Inflammatory macrophage (primary cell): ENCODE results near the gene DLG1.

Experiments used
- DNase-seq, 2 donors: peaks; one replicate each; pipeline ENCODE4 v3.0.0-alpha.2; 2020 to 2022

The DLG1 gene

DNA sequence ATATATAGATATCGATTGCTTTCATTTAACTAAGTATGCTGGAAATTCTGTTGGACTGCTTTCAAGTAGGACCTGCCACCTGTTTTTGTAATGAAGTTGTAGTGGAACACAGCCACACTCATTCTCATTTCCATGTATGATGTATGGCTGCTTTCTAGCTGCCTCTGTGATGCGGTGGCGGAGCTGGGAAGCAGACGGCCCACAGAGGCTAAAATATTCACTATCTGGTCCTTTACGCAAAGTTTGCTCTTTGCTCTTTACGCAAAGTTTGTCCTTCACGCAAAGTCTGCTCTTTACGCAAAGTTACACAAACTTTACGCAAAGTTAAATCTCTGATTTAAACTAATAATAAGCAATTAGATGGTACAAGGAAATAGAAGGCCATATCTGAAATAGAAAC is 91.5 kb downstream of the DLG1 start:
- no peak for DNase-seq

DNA sequence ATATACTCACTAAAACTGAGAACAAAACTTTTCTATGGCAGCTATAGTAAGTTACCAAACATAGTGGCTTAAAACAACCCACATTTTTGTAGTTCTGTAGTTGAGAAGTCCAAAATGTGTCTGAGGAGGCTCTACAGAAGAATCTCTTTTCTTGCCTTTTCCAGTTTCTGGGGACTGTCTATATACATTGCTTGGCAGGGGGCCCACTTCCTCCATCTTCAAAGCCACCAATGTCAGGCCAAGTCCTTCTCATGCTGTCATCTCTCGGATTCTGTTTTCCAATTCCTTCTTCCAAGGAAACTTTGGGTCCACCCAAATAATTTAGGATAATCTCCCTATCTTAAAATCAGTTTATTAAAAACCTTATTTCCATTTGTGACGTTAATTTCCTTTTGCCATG is 92.7 kb downstream of the DLG1 start:
- DNase-seq = no peak

DNA sequence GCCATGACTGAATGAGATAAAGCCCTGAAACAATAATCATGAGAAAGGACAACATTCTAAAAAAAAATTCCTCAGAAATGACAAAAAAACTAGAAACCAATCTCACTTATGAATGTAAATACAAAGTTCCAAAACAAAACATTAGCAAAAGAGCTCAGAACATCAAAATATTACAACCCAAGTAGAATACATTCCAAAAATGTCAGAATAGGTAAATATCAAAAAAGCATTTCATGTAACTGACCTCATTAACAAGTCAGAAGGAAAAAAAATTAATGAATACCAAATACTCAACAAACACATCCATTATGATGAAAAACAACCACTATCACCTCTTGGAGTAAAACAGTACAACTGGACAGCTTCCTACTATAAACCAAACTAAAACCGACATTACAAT is 93.1 kb downstream of the DLG1 start:
- DNase-seq = no peak

DNA sequence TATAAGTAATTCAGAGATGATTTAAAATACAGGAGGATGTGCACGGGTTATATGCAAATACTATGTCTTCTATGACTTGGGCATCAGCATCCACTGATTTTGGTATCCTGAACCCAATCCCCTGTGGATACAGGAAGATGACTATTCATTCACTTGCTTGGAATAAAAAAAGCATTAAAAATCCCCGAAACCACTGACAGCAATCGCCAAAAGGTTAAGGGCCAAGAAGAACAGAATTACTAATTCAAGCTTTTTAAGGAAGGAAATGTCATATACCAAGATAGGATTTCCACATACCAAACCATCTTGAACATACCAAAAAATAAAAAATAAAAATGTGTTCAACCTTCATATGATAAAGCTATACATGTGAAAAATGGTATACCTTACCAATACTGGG is 93.7 kb downstream of the DLG1 start:
- peak; percentile 8 to 36 for DNase-seq

DNA sequence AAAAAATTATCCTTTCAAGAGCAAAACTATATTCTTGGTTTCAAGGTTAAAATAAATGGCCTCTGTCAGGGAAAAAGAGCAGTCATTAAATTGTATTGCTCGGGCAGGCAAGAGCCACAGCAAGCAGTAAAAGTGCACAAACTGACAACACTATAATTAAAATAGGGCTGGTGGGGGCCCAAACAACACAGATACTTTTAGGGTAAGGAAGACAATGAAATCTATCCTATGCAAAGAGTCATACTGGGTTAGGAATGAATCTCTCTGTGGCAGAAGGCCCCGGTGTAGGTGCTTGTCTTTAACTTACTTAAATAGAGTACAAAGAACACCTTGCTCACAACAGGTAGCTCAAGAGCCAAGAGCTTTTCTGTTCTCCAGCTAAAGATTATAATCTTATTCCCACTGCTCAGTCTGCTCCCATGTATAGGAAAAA is 94.7 kb downstream of the DLG1 start:
- DNase-seq = no peak

DNA sequence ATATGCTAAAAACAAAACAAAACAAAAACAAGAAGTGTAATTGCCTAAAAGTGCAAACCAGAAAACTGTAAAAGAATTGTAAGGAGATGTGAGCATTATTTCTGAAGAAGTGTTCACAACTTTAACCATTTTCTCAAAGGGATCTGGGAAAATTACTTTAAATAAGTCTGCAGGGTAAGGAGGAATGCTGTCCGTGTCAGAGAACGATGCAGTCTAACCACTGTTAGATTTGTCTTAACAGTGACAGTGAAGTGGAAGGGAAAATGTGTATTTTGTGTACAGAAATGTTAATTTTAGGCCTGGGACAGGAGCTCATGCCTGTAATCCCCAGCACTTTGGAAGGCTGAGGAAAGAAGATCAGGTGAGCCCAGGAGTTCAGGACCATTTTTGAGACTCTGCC is 95.7 kb downstream of the DLG1 start:
- no peak for DNase-seq

DNA sequence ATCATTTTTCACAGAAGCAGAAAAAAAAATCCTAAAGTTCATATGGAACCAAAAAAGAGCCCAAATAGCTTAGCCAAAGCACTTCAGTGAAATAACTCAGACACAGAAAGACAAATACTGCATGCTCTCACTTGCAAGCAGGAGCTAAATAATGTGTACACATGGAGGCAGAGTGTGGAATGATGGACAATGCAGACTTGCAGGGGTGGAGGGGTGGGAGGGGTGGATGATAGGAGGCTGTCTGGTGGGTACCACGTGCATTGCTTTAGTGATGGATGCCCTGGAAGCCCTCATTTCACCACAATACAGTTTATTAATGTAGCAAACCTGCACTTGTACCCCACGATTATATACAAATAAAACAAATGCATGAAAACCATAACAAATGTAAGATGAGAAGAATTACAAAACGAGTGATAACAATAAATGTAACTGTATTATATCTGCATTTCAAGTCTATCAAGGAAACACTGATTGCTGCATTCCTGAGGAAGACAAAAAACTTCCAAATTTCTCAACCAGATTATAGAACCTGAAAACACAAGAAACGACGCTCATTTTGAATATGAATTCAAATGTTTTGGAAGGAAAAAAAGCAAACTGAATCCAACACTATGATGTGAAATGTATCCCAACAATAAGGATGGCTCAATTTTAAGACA is 96.5 kb downstream of the DLG1 start:
- DNase-seq = no peak

DNA sequence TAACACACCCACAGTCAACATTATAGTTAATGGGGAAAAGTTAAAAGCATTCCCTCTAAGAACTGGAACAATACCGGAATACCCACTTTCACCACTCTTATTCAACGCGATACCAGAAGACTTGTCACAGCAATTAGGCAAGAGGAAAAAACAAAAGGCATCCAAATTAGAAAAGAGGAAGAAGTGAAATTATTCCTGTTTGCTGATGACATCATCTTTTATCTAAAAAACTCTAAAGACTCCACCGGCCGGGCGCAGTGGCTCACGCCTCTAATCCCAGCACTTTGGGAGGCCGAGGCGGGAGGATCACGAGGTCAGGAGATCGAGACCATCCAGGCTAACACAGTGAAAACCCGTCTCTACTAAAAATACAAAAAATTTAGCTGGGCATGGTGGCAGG is 97.6 kb downstream of the DLG1 start:
- peak; percentile 24 to 70 for DNase-seq

DNA sequence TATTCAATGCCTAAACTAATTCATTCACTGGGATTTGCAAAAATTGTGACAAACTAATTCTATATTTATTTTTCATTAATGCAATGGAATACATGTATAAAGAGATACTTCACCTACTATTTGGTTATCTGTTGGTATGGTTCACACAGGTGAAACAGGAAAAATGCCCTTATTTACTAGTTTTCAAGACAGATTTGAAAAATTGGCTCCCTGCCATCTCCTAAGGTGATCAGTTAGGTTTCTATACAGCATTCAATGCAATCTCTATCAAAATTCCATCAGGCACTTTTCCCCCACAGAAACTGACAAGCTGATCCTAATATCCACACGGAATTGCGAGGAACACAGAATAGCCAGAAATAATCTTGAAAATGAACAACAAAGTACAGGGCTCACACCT is 101.1 kb downstream of the DLG1 start:
- DNase-seq = no peak

DNA sequence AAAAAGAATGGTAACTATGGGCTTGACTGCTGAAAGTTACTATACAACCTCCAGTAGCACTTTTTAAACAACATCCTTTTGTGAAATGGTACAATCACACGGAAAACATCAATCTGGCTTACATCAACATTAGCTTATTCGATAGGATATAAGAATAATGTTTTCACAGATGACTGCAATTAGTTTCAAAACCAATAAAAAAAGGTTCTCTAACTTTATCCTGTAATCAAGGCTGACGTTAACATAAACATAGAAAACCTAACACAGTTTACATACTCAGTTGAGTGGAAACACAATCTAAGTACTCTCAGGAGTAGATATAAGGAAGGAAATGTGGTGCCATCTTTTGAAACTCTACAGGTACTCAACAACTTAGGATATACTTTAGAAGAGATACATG is 102.2 kb downstream of the DLG1 start:
- no peak for DNase-seq

DNA sequence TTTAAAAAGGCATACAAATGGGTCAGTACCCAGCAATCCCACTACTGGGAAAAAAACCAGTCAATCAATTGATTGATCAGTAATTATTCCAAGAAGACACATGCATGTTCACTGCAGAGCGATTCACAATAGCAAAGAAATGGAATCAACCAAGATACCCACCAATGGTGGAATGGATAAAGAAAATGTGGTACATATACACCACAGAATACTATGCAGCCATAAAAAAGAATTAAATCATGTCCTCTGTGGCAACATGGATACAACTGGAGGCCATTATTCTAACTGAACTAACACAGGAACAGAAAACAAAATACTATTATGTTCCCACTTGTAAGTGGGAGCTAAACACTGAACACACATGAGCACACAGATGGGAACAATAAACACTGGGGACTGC is 103.1 kb downstream of the DLG1 start:
- no peak for DNase-seq

DNA sequence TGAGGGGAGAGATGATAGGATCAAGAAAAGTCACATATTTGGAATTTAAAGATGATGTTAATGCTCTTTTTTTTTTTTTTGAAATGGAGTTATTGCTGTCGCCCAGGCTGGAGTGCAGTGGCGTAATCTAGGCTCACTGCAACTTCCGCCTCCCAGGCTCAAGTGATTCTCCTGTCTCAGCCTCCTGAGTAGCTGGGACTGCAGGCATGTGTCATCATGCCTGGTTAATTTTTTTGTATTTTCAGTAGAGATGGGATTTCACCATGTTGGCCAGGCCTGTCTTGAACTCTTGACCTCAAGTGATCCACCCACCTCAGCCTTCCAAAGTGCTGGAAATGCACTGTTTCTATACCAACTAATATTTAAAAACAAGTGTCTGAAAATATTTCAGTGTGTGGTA is 104.7 kb downstream of the DLG1 start:
- peak; percentile 66 to 70 for DNase-seq

DNA sequence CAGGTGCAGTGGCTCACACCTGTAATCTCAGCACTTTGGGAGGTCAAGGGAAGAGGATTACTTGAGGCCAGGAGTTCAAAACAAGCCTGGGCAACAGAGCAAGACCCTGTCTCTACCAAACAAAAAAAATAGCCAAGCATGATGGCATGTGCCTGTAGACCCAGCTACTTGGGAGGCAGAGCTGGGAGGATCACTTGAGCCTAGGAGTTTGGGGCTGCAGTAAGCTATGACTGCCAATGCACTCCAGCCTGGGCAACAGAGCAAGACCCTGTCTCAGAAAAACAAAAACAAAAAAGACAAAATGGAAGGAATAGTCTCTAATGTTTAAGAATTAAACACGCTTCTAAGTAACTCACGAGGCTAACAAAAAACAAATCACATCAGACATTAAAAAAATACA is 106.5 kb downstream of the DLG1 start:
- DNase-seq = no peak

DNA sequence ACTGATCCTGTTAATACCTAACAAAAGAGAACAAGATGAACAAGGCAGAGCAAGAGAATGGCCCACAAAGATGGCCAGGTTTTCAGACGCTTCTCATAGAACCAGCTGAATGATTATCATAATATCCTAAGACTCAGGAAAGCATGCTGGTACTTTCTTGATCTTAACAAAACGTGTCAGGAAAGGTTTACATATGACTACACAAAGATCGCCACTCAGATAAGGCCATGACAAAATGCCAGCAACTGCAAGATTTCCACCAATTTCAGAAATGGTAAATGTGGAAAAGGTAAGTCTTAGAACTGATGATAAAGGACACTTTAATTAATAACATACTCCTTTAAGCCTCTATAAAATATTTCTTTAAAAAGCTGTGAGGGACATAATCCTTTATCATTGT is 108.8 kb downstream of the DLG1 start:
- DNase-seq = no peak

DNA sequence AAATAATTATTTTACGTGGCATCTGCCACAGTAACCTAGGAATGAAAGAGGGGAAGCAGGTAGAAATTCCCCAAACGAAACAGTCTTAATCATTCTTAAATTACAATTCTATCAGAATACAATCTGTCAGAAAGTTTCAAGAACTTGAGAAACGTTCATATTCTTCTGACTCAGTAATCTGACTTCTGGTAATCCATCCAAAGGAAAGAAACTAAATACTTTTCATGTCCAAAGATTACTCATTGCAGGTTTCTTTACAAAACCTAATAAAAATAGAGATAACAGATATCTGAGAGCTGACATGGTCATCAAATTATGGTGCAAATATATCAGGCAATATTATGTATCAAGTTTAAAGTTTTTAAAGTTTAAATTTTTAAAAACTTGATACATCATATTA is 109.4 kb downstream of the DLG1 start:
- DNase-seq = no peak

DNA sequence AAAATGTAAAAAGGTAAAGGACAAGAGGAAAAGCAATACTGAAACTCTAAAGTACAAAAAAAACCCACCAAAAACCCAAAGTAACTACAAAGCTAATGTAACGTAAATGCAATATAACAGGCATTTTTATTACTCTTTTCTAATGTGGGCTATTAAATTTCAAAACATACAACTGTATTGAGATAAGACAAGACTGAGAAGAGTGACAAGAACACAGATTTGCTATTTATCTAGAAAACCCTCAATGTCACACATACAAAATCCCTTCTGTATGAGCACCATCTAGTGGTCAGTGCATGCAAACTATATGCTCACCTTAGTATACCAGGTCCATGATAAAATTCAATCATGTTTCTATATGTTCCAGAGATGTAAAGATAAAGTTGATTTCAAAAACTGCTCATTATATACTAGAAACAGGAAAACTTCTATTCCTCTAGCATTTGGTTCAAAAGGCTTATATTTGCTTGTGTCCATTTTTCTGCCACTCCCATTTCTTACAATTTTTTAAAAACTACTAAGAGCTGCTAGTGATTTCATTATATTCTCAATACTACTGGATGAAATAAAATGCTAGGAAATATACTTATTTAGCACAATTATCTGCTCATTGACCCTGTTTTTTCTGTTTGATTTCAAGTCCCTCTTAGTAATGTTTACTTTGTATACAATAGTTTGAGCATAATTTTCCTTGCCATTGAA is 111.4 kb downstream of the DLG1 start:
- DNase-seq = peak; percentile 62 to 79

DNA sequence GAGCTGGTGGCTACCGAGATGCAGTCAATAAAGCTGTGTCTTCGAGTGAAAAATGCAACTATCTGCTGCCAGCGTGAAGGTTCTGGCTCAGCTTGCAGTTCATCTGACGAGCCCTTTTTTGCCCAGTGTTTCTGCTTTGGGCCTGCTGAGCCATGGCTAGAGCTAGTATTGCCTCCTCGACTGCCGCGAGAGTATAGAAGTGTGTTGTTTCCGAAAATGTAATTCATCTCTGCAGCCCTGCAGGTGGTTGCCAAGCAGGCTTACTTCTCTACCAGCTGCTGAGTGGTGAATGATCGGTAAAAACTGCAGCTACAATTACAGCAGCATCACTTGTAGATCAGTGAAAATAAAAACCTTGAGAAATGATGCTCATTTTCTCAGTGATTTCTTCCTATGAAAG is 114.8 kb downstream of the DLG1 start:
- no peak for DNase-seq

DNA sequence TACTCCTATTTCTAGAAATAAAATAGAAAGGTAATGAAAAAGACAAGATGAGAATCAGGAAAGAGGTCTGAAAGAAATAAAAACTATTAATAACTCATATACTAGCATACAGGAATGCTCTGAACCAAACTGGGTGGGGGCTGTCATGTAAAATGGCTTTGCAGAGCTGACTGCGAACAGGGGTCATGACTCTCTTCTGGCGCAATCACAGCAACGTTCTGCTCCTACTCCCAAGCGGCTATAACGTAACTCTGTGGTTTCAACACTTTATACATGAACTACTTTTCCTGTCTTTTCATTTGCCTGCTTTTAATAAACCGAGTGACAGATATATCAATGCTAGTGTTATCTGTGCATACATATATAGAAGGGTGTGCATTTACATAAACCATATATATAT is 116.7 kb downstream of the DLG1 start:
- DNase-seq = peak; percentile 88 to 91

DNA sequence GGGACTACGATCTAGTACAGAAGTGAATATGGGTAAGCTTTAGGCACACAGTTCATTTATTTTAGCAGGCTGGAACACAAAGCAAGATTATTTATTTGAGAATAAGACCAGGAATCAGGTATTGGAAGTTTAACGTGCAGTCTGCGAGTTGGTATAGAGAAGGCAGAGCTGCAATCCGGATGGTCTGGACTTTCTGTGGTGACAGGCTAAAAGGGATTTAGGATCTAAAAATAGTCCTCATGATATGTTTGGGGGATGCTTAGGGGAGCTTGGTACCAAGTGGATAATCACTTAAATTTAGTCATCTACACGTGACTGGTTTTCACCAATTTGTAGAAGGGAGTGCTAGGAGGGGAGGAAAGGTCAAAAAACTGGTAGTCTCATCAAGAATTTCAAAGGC is 119.4 kb downstream of the DLG1 start:
- DNase-seq = no peak

DNA sequence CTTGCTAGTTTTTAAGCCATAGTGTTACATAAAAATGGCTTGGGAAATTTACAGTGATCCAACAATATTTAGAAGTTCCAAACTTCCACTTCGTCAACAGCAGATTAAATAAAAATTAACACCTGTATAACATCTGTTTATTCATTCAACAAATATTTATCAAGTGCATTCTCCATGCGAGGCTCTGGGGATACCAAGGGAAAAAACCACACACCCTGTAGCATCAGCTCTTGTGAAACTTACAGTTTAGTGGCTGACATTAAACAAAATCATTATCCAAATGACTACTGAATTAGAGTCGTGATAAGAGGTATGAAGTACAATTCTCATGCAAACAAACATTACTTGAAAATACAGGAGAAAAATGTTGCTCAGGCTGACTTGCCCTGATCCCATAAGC is 122.9 kb downstream of the DLG1 start:
- no peak for DNase-seq

DNA sequence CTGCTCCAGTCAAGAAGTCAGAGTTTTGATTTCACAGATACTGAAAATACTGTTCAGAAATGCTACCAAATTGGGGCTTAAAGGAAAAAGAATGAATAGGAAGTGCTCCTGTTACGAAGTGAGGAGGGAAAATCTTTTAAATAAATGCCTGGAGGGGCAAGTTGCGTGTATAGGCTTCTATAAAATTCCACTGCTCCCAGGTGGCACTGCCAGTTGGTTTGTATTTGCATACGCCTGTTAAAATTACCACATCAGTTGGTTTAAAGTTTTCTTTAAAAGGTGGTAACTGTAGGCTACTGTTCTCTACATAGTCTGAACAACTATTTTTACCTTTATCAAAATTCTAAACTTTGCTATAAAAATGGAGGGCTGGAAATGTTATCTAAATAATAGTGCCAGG is 123.5 kb downstream of the DLG1 start:
- DNase-seq = no peak

DNA sequence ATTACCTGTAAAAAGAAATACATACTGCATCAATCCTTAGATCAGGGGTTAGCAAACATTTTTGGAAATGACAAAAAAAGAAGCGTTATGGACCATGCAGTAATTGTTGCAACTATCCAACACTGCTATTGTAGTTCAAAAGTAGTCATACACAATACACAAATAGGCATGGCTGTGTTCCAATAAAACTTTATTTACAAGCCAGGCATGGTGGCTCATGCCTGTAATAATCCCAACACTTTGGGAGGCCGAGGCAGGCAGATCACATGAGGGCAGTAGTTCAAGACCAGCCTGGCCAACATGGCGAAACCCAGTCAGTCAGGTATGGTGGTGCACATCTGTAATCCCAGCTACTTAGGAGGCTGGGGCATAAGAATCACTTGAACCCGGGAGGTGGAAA is 124.8 kb downstream of the DLG1 start:
- no peak for DNase-seq

DNA sequence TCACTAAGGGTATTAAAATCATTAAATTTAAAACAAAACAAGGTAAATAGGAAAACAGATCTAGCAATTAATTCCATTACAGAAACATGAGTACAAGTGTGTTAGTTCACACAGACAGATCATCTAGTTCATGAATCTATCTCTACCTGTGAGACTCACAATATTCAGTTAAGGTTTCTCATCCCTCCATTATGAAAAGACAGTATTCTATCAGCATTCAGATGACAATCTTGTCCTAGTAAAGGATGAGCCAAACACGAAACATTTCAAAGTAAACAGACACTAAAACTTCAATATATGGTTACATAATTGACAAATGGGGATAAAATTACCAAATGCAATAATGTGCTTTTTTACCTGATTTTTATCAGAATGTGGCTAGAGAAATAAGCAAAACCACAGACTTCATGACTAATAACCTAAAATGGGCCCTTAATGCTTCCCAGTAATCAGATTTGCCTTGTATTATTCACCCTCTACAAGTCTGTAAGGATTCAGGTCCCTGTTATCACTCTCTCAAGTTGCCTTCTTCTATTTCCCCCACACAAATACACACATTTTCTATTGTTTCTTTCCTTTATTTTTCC is 126.8 kb downstream of the DLG1 start:
- DNase-seq = no peak

DNA sequence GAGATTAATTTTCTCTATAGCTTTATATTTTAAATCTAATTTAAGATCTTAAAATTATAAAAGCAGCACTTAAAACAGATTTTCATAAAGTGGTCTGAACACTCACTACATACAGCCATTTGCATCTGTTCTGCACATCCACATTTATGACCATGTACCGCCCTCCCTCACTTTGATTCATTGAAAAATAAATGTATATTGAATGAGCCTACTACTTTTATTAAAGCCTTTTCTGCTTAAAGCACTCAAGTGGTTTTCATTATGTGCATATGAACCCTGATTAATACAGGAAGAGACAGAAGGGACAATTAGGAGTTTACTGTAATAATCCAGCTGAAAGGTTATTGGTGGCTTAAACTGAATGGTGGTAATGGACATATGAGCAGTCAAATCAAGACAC is 129.4 kb downstream of the DLG1 start:
- DNase-seq = no peak
